GM19452 (cell line): Measurements from ENCODE around the gene USP7.
"Not testable (repeated sequence)": the region's sequence is repeated elsewhere in the genome, so short reads cannot be mapped to it uniquely, and the experiment has no call there.

ENCODE experiments used
- ATAC-seq: cut with Tn5 transposase; IDR thresholded peaks from one replicate; pipeline ENCODE4 v1.9.1; 2021; ENCODE audit not compliant: unreplicated experiment

Gene USP7

GRCh38 chr16:8848231-8848938 lies 115.3 kb downstream of the USP7 start:
- no peak for ATAC-seq

GRCh38 chr16:8847623-8848022 lies 116.1 kb downstream of the USP7 start:
- ATAC-seq: no peak

GRCh38 chr16:8847145-8847544 lies 116.6 kb downstream of the USP7 start:
- no peak for ATAC-seq

- no peak for ATAC-seq
Observed at GRCh38 chr16:8846401-8846932, 117.2 kb downstream of the USP7 start.

- ATAC-seq: no peak
Observed at GRCh38 chr16:8845699-8846298, 117.9 kb downstream of the USP7 start.

- not testable (repeated sequence) for ATAC-seq
Observed at GRCh38 chr16:8843296-8843695, 120.4 kb downstream of the USP7 start.
